MM.1S (cell line): ENCODE data around the gene CHAF1A.

ENCODE experiments used
- DNase-seq: peaks from one replicate; pipeline ENCODE4 v3.0.0-alpha.2; 2015
- H2AFZ ChIP-seq: fragments of 300-600 bp; sonication (generic); 2 replicates; pipeline ENCODE4 v1.6.0; 2016; ENCODE audit warnings: antibody characterized with exemption, low read length
- H3F3A ChIP-seq: fragments of 300-600 bp; sonication (generic); 2 replicates; pipeline ENCODE4 v1.6.1; 2016; ENCODE audit warnings: mild to moderate bottlenecking, antibody characterized with exemption, low read length, moderate library complexity, mixed read lengths; ENCODE audit not compliant: insufficient read depth
- H3K27ac ChIP-seq: fragments of 300-600 bp; sonication (generic); 2 replicates; pipeline ENCODE4 v1.5.1; 2016; ENCODE audit warnings: mild to moderate bottlenecking, low read length
- H3K27me3 ChIP-seq: fragments of 300-600 bp; sonication (generic); replicated peaks from 2 replicates; pipeline ENCODE4 v1.6.0; 2016; ENCODE audit warnings: low read length; ENCODE audit not compliant: insufficient read depth
- H3K36me3 ChIP-seq: fragments of 300-600 bp; sonication (generic); replicated peaks from 2 replicates; pipeline ENCODE4 v1.6.1; 2016; ENCODE audit warnings: mild to moderate bottlenecking, low read length, mixed read lengths; ENCODE audit not compliant: insufficient read depth
- H3K4me1 ChIP-seq: fragments of 300-600 bp; sonication (generic); 2 replicates; pipeline ENCODE4 v1.6.1; 2016; ENCODE audit warnings: low read length, mixed read lengths
- H3K4me2 ChIP-seq: fragments of 300-600 bp; sonication (generic); 2 replicates; pipeline ENCODE4 v1.6.0; 2016; ENCODE audit warnings: low read depth, low read length
- H3K4me3 ChIP-seq: fragments of 300-600 bp; sonication (generic); 2 replicates; pipeline ENCODE4 v1.5.1; 2016; ENCODE audit warnings: low read length, mixed read lengths
- H3K79me2 ChIP-seq: fragments of 300-600 bp; sonication (generic); 2 replicates; pipeline ENCODE4 v1.6.1; 2016; ENCODE audit warnings: mixed run types, low read length, mixed read lengths
- H3K9ac ChIP-seq: fragments of 300-600 bp; sonication (generic); 2 replicates; pipeline ENCODE4 v1.6.1; 2016; ENCODE audit warnings: low read length, mixed read lengths
- H3K9me2 ChIP-seq: fragments of 300-600 bp; sonication (generic); replicated peaks from 2 replicates; pipeline ENCODE4 v1.6.1; 2016; ENCODE audit warnings: mild to moderate bottlenecking, low read length, mixed read lengths; ENCODE audit not compliant: insufficient read depth
- H3K9me3 ChIP-seq: fragments of 300-600 bp; sonication (generic); replicated peaks from 2 replicates; pipeline ENCODE4 v1.6.1; 2016; ENCODE audit warnings: mild to moderate bottlenecking, low read length, mixed read lengths; ENCODE audit not compliant: insufficient read depth
- H4K20me1 ChIP-seq: fragments of 300-600 bp; sonication (generic); 2 replicates; pipeline ENCODE4 v1.6.1; 2016; ENCODE audit warnings: mild to moderate bottlenecking, low read length, moderate library complexity, mixed read lengths; ENCODE audit not compliant: insufficient read depth
- EZH2 ChIP-seq: fragments of 300-600 bp; sonication (generic); optimal IDR thresholded peaks from 2 replicates; pipeline ENCODE3; 2017; ENCODE audit warnings: low read depth, mild to moderate bottlenecking, antibody characterized with exemption, low read length, mixed read lengths
- EZH2phosphoT487 ChIP-seq: fragments of 300-600 bp; sonication (generic); IDR thresholded peaks from 2 replicates; pipeline ENCODE4 v1.6.1; 2018; ENCODE audit warnings: antibody characterized with exemption, low read length
- TF ChIP-seq, protein P1 (sequence below): fragments of 300-600 bp; sonication (generic); IDR thresholded peaks from 2 replicates; pipeline ENCODE4 v1.5.1; 2016; ENCODE audit warnings: antibody characterized with exemption, low read length, mixed read lengths

The CHAF1A gene

GRCh38 chr19:4376671-4376990 is 25.8 kb upstream of the CHAF1A start:
- Histone ChIP-seq H3K4me2 (no peak overlapping the region), H3K36me3 (no peaks in the 10 kb centered on the region), H3K9ac (no peak overlapping the region)

DNA sequence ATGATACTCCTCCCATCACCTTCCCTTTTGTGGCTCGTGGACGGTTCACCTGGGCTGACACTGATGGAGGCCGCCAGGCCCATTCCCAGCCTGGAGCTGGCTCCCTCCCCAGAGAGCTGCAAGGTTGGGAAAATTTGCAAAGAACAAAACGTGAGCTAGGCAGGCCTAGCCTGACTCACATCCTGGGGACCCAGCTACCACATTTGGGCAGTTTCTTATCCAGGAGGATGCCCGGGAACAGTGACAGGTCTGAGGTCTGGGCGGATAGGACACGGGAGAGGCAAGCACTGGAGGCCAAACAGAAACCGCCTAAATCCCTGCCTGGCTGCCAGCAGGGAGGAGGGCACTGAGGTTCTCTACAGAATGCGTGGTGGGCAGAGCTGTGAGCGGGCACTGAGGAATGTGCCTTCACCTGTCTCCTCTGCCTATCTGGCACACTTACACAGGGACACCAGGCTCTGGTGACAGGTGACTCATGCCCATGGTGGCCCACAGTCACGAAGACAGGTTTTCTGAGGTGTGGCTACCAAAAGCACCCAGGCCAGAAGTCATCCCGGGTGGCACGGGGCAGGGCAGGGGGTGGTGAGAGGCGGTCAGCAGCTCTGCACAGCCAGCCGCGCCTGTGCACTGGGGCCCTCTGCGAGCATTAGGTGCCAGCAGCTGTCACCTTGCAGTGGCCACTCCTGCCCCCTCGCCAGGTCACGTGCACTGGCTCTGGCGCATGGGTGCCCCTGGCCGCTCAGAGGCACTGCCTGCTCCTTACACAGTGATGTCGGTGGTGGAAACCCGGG is 25.3 kb upstream of the CHAF1A start:
- Histone ChIP-seq H4K20me1 (peaks cover 20% of the 10 kb centered on the region), H3K9me2 (no peaks in the 10 kb centered on the region)

More at GRCh38 chr19:4376671-4376990, 25.8 kb upstream of the CHAF1A start:
- DNase-seq: no peak
- H3K79me2 ChIP-seq: peaks cover 100% of the 10 kb centered on the region
- no peaks in the 10 kb centered on the region for H3K9me2 ChIP-seq
- H3K4me3 ChIP-seq: no peak overlapping the region
- H3K4me1 ChIP-seq: no peaks in the 10 kb centered on the region
- H3F3A ChIP-seq: no peaks in the 10 kb centered on the region
- H4K20me1 ChIP-seq: peaks cover 20% of the 10 kb centered on the region
- no peak overlapping the region for H2AFZ ChIP-seq
- no peak overlapping the region for H3K27ac ChIP-seq
- H3K9me3 ChIP-seq: no peaks in the 10 kb centered on the region
- no peaks in the 10 kb centered on the region for H3K27me3 ChIP-seq
- no peak for TF ChIP-seq EZH2
- TF ChIP-seq EZH2phosphoT487: no peak
- TF ChIP-seq, protein P1, sequence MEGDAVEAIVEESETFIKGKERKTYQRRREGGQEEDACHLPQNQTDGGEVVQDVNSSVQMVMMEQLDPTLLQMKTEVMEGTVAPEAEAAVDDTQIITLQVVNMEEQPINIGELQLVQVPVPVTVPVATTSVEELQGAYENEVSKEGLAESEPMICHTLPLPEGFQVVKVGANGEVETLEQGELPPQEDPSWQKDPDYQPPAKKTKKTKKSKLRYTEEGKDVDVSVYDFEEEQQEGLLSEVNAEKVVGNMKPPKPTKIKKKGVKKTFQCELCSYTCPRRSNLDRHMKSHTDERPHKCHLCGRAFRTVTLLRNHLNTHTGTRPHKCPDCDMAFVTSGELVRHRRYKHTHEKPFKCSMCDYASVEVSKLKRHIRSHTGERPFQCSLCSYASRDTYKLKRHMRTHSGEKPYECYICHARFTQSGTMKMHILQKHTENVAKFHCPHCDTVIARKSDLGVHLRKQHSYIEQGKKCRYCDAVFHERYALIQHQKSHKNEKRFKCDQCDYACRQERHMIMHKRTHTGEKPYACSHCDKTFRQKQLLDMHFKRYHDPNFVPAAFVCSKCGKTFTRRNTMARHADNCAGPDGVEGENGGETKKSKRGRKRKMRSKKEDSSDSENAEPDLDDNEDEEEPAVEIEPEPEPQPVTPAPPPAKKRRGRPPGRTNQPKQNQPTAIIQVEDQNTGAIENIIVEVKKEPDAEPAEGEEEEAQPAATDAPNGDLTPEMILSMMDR: no peak

DNA sequence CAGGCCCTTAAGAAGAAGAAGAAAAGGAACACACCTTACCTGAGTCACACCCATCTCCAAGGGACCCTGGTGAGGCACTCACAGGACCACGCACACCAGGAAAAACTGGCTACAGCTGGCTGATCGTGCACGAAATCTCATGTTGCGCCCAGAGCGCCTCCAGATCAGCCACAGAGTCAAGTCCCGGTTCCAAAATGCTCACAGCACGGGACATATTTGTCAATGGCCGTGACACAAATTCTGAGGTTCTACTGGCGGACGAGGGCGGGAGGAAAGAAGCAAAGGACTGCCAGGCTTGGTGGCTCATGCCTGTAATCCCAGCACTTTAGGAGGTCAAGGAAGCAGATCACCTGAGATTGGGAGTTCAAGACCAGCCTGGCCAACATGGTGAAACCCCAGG is 23.6 kb upstream of the CHAF1A start:
- Histone ChIP-seq H3K4me3 (no peak overlapping the region), H3K9ac (no peak overlapping the region), H2AFZ (no peak overlapping the region), H3K36me3 (no peaks in the 10 kb centered on the region; the same call in 1 of the 2 replicates), H3K9me2 (no peaks in the 10 kb centered on the region), H3K4me1 (no peaks in the 10 kb centered on the region), H3K27ac (no peak overlapping the region), H3K27me3 (no peaks in the 10 kb centered on the region), H3K9me3 (no peaks in the 10 kb centered on the region), H3K79me2 (peaks cover 98% of the 10 kb centered on the region), H3K4me2 (no peak overlapping the region), H3F3A (no peaks in the 10 kb centered on the region), H4K20me1 (peaks cover 24% of the 10 kb centered on the region)
- TF ChIP-seq, protein P1: no peak
- TF ChIP-seq EZH2phosphoT487: no peak
- TF ChIP-seq EZH2: no peak
- no peak for DNase-seq

More for the DNA sequence above, 25.3 kb upstream of the CHAF1A start:
- H3K27ac ChIP-seq: no peak overlapping the region
- H2AFZ ChIP-seq: no peak overlapping the region
- no peaks in the 10 kb centered on the region for H3K9me3 ChIP-seq
- peaks cover 99% of the 10 kb centered on the region for H3K79me2 ChIP-seq
- H3F3A ChIP-seq: no peaks in the 10 kb centered on the region
- no peaks in the 10 kb centered on the region for H3K36me3 ChIP-seq
- TF ChIP-seq, protein P1: no peak
- TF ChIP-seq EZH2 (no peak), EZH2phosphoT487 (no peak)
- H3K4me1 ChIP-seq: no peaks in the 10 kb centered on the region
- no peaks in the 10 kb centered on the region for H3K27me3 ChIP-seq
- no peak overlapping the region for H3K9ac ChIP-seq
- H3K4me2 ChIP-seq: no peak overlapping the region
- DNase-seq: no peak
- no peak overlapping the region for H3K4me3 ChIP-seq
